MM.1S (cell line): Measurements from ENCODE around the gene PTGDS.

Source experiments
- CTCF ChIP-seq: fragments of 300-600 bp; sonication (generic); IDR thresholded peaks from 2 replicates; pipeline ENCODE4 v1.5.1; 2016; ENCODE audit warnings: antibody characterized with exemption, low read length, mixed read lengths
- EZH2 ChIP-seq: fragments of 300-600 bp; sonication (generic); optimal IDR thresholded peaks from 2 replicates; pipeline ENCODE3; 2017; ENCODE audit warnings: low read depth, mild to moderate bottlenecking, antibody characterized with exemption, low read length, mixed read lengths
- EZH2phosphoT487 ChIP-seq: fragments of 300-600 bp; sonication (generic); IDR thresholded peaks from 2 replicates; pipeline ENCODE4 v1.6.1; 2018; ENCODE audit warnings: antibody characterized with exemption, low read length

DNA sequence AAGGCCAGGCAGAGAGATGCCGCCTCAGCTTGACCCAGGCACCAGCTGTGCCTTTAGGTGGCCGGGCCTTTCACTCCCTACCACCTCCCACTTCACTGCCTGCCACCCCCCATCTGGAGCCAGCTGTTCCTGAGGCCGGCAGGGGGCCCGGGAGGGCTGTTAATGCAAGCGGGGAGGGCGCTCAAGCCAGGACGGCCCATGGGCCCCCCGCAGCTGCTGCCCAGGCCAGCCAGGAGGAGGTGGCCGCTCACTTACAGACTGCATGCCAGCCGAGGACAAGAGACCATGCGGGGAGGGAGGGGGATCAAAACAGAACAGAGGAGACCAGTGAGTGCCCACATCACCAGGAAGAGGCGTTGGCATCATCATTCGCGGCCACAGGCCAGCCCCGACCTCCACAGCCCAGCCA lies 46.3 kb downstream of the PTGDS start:
- TF ChIP-seq CTCF (no peak), EZH2 (no peak), EZH2phosphoT487 (no peak)
